GM04503 (cell line): ENCODE results near the gene CEACAM21.

Source experiments
- DNase-seq: peaks from one replicate; pipeline ENCODE4 v3.0.0-alpha.2; 2012; ENCODE audit warnings: low read depth

CEACAM21 gene

DNA sequence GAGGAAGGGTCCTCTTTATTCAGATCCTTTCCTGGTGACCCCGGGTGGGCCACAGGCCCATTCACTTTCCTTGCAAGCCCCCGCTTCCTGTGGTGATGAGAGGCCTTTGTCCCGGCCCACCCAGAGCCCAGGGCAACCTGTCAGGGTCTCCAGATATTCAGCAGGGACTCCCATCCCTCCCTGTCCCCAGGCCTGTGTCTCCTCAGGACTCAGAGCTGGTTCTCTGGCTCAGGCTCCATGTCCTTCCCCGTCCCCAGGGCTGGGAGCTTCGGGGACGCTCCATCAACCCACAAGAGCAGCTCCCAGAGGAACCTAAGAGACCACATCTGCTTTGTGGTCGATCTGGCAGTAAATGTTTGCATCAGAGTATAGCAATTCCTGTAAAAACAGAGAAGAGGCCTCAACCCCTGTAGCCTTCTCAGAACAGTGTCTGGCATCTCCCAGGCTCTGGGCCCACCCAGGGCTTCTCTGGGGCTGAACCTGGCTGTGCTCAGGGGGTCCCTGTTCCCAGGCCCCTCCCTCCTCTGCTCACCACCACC, 43.1 kb downstream of the CEACAM21 start:
- no peak for DNase-seq

DNA sequence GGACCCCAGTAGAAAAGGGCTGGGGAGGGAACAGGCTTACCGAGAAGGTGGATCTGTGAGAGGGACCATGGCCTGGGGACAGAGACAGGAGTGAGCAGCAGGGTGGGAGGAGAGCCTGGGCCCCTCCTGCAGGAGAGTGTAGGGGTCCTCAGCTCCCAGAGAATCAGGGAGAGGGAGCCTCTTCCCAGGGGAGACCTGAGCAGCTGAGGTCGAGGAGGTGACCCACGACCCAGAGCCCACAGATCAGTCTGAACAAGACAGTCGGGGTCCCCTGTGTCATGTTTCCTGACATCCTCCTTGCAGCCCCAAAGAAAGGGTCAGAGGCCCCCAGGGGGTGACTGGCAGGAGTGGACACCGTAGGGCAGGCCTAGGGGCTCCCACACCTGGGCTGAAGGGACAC, 44.2 kb downstream of the CEACAM21 start:
- DNase-seq = no peak

DNA sequence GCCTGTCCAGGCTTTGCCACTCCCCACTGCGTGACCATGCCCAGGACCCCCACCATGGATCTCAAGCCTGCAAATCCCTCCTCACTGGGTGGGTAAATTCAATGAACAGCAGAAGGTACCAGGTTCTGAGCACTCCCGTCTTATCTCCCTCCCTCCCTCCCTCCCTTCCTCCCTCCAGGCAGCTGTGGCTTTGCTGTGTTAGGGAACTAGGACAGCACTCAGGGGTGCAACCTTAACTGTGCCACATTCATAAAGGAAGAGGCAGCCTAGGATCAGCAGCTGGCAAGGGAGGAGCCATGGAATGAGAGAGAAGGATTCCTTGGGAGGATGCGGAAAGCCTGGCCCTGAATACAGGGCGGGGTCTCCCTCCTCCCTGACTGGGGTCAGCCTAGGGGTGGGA, 45.3 kb downstream of the CEACAM21 start:
- no peak for DNase-seq

DNA sequence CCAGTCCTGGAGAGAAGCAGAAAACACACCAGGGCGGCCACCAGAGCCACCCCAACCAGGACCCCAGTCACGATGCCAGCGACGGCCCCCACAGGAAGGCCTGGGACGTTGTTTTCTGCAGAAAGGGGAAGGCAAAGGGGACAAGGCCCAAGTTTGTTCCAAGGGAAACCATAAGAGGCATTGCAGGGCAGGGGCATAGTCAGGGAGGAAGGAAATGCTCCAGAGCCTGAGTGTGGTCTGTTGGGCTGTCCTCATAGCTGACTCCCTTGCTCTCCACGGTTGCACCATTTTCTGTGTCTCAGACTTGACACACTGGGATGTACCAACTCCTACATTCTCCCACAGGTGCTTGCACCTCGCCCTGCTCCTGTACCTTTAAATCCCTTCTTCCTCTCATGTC, 45.7 kb downstream of the CEACAM21 start:
- DNase-seq = no peak

DNA sequence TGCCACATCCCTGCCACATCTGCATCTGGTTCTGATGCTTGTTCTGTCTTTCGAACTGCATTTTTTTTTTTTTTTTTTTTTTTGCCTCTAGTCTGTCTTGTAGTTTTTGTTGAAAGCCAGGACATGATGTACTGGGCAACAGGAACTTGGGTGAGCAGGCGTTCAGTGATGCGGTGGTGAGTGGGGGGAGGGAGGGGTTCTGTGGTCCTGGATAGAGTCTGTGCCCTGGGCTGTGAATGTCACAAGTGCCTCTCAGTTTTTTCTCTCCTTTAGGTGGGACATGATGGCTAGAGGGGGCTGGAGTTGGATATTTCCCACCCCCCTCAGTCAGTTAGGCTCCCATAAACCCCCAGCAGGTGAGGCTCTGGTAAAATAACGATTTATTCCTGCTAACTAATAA, 47.4 kb downstream of the CEACAM21 start:
- DNase-seq = no peak

DNA sequence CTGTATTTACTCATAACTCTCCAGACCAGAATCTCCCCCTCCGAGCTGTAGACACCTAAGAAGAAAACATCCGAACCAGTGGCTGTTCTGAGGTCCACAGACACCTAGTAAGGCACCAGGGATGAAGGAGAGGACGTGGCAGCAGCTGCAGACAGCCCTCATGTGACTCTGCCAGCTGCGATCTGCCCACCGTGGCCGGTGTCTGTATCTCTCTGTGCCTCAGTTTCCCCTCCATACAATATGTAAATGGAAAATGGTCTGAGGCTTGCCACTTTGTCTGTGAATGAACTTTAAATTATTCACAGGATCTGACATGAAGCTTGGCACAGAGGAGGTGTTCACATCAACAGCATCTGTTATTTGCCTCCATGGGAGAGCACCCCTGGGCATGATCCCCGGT, 48.5 kb downstream of the CEACAM21 start:
- no peak for DNase-seq

DNA sequence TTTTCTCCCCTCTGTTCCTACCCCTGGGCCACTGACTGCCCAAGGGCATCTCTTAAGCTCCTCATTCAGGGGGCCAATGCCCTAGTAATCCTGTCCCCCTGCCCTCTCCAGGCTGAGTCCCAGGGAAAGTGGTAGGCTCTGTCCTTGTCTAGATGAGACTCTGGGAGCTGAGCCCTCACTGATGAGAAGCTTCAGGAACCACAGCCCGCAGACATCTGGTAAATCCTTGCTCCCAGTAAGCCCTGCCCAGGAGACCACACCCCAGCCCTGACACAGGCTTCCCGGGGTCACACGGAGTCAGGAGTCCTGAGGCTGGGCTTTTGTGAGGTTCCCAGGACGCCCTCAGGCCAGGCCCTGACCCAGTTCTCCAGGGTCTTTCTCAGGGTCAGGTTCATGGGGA, 49.0 kb downstream of the CEACAM21 start:
- DNase-seq = no peak

DNA sequence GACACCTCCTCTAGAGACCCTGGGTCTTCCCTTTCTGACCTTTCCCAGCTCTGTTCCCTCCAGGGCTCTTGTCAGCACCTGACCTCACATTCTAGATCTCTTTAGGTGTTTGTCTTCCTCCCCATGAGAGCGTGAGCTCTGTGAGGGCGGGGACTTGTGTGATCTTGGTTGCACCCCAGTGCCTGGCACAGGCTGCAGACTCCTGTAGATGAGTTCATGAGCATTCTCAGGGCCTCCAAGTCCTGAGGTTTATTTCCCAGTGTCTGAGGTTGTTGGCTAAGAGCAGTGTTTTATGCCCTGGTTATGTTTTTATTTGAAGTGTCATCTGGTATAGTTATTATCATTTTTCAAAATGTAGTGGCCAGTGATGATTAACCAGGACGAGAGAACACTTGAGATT, 50.3 kb downstream of the CEACAM21 start:
- no peak for DNase-seq

DNA sequence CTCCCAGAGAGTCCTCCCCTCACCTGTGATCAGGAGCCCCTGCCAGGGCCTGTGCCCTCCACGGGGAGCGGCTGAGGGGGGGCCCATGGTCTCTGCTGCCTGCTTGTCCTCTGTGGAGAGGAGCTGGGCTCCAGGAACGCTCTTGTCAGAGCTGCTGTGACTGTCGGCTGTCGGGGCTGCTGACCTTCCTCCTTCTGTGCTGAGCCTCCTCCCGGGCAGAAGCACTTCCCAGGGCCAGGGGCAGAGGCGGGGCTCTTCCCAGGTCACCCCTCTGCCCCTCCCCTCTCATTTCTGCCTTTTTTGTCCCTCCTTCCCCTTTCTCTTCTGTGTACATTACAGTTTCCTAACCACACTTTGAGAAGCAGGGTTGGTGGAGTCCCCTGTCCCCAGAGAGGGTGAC, 50.9 kb downstream of the CEACAM21 start, which contains the start of gene CEACAM4:
CEACAM4 (minus strand) TSS at position 198 of the 400 bp plus-strand sequence; CDS start at position 87, 111 bp downstream.
- DNase-seq = no peak

DNA sequence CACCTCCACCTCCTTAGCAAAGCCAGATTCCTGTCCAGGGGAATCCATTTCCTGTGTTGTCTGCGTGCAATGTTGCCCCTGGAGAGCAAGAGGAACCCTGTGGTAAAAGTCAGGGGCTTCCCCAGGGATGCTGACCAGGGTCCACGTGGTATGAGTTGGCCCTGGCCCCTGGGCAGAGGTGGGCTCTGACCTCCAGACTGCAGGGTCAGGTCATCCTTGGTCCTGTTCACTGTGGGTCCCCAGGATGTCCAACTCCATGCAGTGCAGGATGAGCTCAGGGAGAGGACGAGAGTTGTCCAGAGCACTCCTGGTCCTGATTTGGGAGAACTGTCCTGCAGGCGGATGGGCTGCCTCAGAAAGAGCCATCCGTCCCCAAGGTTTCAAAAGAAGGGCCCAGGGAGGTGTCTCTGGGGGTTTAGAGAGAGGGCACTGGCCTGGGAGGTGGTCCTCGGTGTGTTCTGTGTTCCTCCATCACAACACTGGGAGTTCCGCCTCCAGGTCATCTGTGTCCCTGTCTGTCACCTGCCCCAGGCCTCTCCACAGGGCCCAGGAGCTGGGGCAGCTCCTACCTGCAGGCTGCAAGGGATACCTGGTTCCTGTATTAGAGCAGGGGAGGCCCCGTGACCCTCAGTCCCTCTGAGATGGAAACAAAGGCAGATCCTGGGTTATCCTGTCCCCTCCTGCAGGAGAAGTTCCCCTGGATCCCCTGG, 52.2 kb downstream of the CEACAM21 start:
- DNase-seq = no peak
